ENCODE data around the gene IDH2. TPM values are rescaled to one million over a fixed set of nuclear protein-coding genes. Genes with fewer than 3 reads are reported as not detected.

IDH2 gene
- total RNA-seq, 4 donors from 2014 or later: 60.7 to 155 (median 103) TPM

- no peak for DNase-seq
- H3K4me1 ChIP-seq: peaks cover 32 to 84% (median 49%) of the 10 kb centered on the region in 3 donors
Observed at GRCh38 chr15:90033448-90033847, 68.8 kb downstream of the IDH2 start.

More at GRCh38 chr15:90033448-90033847, 68.8 kb downstream of the IDH2 start:
- Histone ChIP-seq H3K27me3 (no peaks in the 10 kb centered on the region), H3K4me3 (no peak overlapping the region), H3K27ac (peak overlapping the region; percentile 63 to 90 (median 80)), H3K36me3 (no peaks in the 10 kb centered on the region), H3K9me3 (no peaks in the 10 kb centered on the region)
- WGBS, 2 donors: 71 to 77% methylated on average over 6 of the region's 6 CpGs
- TF ChIP-seq POLR2A (IDR thresholded peaks at IDR 0.05): no peak
- intact Hi-C loops (cut with DNase I): no loop called here

Small RNA genes within 50 kb of the gene (small RNA-seq; reads per million reads assigned to genes)
- gene RF00066: 0 reads per million in 4 donors

Other genes with a start within 250 kb of the IDH2 start
- gene AP3S2, start 208.5 kb downstream of the IDH2 start, total RNA-seq: 10 to 100 TPM; 18.2 to 49.0 (median 30.3) TPM
- gene ARPIN, start 189.5 kb downstream of the IDH2 start, total RNA-seq: 10 to 100 TPM; 11.0 to 17.9 (median 14.2) TPM
- 10 to 100 TPM; 15.1 to 27.4 (median 21.4) TPM for gene ZNF710, start 101.1 kb downstream of the IDH2 start, total RNA-seq
- 100 to 1,000 TPM in 3 of 4 donors, 10 to 100 TPM in 1; 87.9 to 209 (median 136) TPM for gene SEMA4B, start 98.9 kb upstream of the IDH2 start, total RNA-seq
- gene CIB1, start 131.5 kb upstream of the IDH2 start, total RNA-seq: 10 to 100 TPM; 44.2 to 58.9 (median 45.9) TPM
- gene GDPGP1, start 131.7 kb upstream of the IDH2 start, total RNA-seq: 1 to 10 TPM; 4.7 to 8.4 (median 5.5) TPM
- gene TTLL13, start 147.1 kb upstream of the IDH2 start, total RNA-seq: not detected
- 10 to 100 TPM; 35.4 to 59.5 (median 43.3) TPM for gene NGRN, start 163.2 kb upstream of the IDH2 start, total RNA-seq
- gene ZNF774, start 249.8 kb upstream of the IDH2 start, total RNA-seq: 1 to 10 TPM in 3 of 4 donors, under 1 TPM in 1; 0.79 to 9.3 (median 1.8) TPM

Measured in esophagus squamous epithelium (tissue), 5 donors.